Activated CD4-positive, alpha-beta T cell treated with anti-CD3 and anti-CD28 coated beads, Interleukin-2, amount 10 ng/mL, durations not matched to agents 24 days and 14 days (primary cell): ENCODE results near the gene SWSAP1. TPM values are rescaled to one million over a fixed set of nuclear protein-coding genes. Genes with fewer than 3 reads are reported as not detected.
"Not testable (repeated sequence)": the region's sequence is repeated elsewhere in the genome, so short reads cannot be mapped to it uniquely, and the experiment has no call there.

Experiments
- DNase-seq: peaks from one replicate; pipeline ENCODE4 v3.0.0; 2022
- H3K27ac Mint-ChIP-seq: one replicate; pipeline ENCODE4 v1.8.0; 2022; ENCODE audit warnings: mild to moderate bottlenecking, mixed read lengths
- H3K27me3 Mint-ChIP-seq: one replicate; pipeline ENCODE4 v1.8.0; 2022; ENCODE audit warnings: mixed read lengths
- H3K36me3 Mint-ChIP-seq: one replicate; pipeline ENCODE4 v1.8.0; 2022; ENCODE audit warnings: low read depth, mild to moderate bottlenecking, mixed read lengths
- H3K4me1 Mint-ChIP-seq: one replicate; pipeline ENCODE4 v1.8.0; 2021; ENCODE audit warnings: mixed read lengths
- H3K4me3 Mint-ChIP-seq: one replicate; pipeline ENCODE4 v1.8.0; 2022; ENCODE audit warnings: mild to moderate bottlenecking, moderate library complexity, mixed read lengths
- H3K9me3 Mint-ChIP-seq: one replicate; pipeline ENCODE4 v1.8.0; 2021; ENCODE audit warnings: mixed read lengths
- intact Hi-C: fragments of 100-400 bp; cut with micrococcal nuclease; formaldehyde crosslinking; loops from one replicate; pipeline ENCODE4 v1.15.1; 2023
- total RNA-seq: library from RNA; stranded (reverse); gene quantifications from 2 replicates; pipeline ENCODE4 v1.2.3, GENCODE V29; 2022

SWSAP1 gene, protein sequence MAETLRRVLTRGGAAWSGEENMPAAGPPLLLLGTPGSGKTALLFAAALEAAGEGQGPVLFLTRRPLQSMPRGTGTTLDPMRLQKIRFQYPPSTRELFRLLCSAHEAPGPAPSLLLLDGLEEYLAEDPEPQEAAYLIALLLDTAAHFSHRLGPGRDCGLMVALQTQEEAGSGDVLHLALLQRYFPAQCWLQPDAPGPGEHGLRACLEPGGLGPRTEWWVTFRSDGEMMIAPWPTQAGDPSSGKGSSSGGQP
- 2.3 and 2.6 TPM in 2 replicates for total RNA-seq

DNA sequence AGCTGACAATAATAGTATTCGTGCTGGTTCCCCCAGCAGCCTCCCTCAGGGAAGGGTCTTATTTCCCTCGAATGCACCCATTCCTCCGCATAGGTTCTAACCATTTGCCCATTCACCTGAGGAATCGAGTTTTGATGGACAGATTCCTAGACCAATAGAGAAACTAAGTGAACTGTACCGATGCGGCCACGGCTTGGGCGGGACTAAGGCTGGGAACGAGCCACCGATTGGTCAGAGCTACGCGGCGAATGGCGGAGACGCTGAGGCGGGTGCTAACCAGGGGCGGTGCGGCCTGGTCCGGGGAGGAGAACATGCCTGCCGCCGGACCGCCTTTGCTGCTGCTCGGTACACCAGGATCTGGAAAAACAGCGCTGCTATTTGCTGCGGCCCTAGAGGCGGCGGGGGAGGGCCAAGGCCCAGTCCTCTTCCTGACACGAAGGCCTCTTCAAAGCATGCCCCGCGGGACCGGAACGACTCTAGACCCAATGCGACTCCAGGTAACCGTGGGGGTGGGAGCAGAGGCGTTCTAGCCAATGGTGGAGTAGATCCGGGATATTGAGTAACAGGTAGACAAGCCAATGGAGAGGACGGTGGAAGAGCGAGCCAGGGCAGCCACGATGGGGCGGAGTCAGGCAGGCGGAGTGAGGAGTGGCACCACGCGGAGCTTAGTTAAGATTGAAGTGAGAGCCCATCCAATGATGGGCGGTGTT lies at the start of gene SWSAP1:
Gene SWSAP1 (plus strand): TSS at position 234 of the 710 bp plus-strand sequence. CDS start 15 bp downstream, at position 249.
- no peak within 1 kb of the TSS for H3K4me3 Mint-ChIP-seq
- H3K36me3 Mint-ChIP-seq: peaks cover 14% of the 10 kb centered on the region
- no peaks in the 10 kb centered on the region for H3K9me3 Mint-ChIP-seq
- H3K4me1 Mint-ChIP-seq: peaks cover 25% of the 10 kb centered on the region
- no peak within 1 kb of the TSS for H3K27ac Mint-ChIP-seq
- intact Hi-C loops: loop anchor here (1.0 to 2.0 kb wide), 3 partner anchors 28 to 130 kb away; partner anchors contain the start of genes CCDC159, ODAD3, PRKCSH and TMEM205
- peak; percentile 99 for DNase-seq
- no peaks in the 10 kb centered on the region for H3K27me3 Mint-ChIP-seq

GRCh38 chr19:11324748-11325389 lies 49.6 kb upstream of the SWSAP1 start:
- Mint-ChIP-seq H3K27me3 (no peaks in the 10 kb centered on the region), H3K9me3 (no peaks in the 10 kb centered on the region)
- intact Hi-C loops: no loop called here

DNA sequence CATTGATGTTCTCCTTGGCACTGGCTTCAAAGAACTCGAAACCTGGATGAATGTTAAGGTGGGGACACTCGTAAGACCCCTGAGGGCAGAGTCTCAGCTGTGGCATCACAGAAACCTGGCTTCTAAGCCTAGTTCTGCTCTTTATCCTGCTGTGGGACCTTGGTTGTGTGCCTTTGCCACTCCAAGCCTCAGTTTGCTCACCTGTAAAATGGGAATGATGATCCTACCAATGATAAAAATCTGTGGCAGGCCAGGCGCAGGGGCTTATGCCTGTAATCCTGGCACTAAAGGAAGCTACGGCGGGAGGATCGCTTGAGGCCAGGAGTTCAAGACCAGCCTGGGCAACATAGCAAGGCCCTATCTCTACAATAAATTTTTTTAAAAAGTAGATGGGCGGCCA lies 48.9 kb upstream of the SWSAP1 start:
- DNase-seq: no peak
- H3K9me3 Mint-ChIP-seq: no peaks in the 10 kb centered on the region
- H3K27me3 Mint-ChIP-seq: no peaks in the 10 kb centered on the region
- peak overlapping the region; percentile 34 for H3K27ac Mint-ChIP-seq
- intact Hi-C loops: no loop called here
- H3K4me3 Mint-ChIP-seq: no peak overlapping the region
- peaks cover 21% of the 10 kb centered on the region for H3K4me1 Mint-ChIP-seq
- peaks cover 4% of the 10 kb centered on the region for H3K36me3 Mint-ChIP-seq

More at GRCh38 chr19:11324748-11325389, 49.6 kb upstream of the SWSAP1 start:
- peaks cover 4% of the 10 kb centered on the region for H3K36me3 Mint-ChIP-seq
- no peak for DNase-seq
- peak overlapping the region; percentile 74 for H3K4me3 Mint-ChIP-seq
- H3K27ac Mint-ChIP-seq: peak overlapping the region; percentile 91
- peaks cover 21% of the 10 kb centered on the region for H3K4me1 Mint-ChIP-seq

- H3K27ac Mint-ChIP-seq: no peak overlapping the region
- no peaks in the 10 kb centered on the region for H3K4me1 Mint-ChIP-seq
These were observed 44.3 kb upstream of the SWSAP1 start for GRCh38 chr19:11330127-11330526.

GRCh38 chr19:11331502-11331901 lies 43.0 kb upstream of the SWSAP1 start:
- DNase-seq: no peak
- intact Hi-C loops: no loop called here
- Mint-ChIP-seq H3K36me3 (peaks cover 24% of the 10 kb centered on the region), H3K27me3 (no peaks in the 10 kb centered on the region), H3K27ac (no peak overlapping the region), H3K4me3 (no peak overlapping the region), H3K9me3 (no peaks in the 10 kb centered on the region), H3K4me1 (no peaks in the 10 kb centered on the region)

More at GRCh38 chr19:11330127-11330526, 44.3 kb upstream of the SWSAP1 start:
- Mint-ChIP-seq H3K27me3 (no peaks in the 10 kb centered on the region), H3K36me3 (peaks cover 13% of the 10 kb centered on the region), H3K9me3 (no peaks in the 10 kb centered on the region), H3K4me3 (no peak overlapping the region)
- intact Hi-C loops: no loop called here
- DNase-seq: no peak

- Mint-ChIP-seq H3K27me3 (no peaks in the 10 kb centered on the region), H3K27ac (no peak overlapping the region), H3K4me3 (no peak overlapping the region), H3K4me1 (peaks cover 5% of the 10 kb centered on the region), H3K9me3 (no peaks in the 10 kb centered on the region), H3K36me3 (peaks cover 23% of the 10 kb centered on the region)
- no peak for DNase-seq
- intact Hi-C loops: no loop called here
These were observed 41.6 kb upstream of the SWSAP1 start for GRCh38 chr19:11332822-11333221.

DNA sequence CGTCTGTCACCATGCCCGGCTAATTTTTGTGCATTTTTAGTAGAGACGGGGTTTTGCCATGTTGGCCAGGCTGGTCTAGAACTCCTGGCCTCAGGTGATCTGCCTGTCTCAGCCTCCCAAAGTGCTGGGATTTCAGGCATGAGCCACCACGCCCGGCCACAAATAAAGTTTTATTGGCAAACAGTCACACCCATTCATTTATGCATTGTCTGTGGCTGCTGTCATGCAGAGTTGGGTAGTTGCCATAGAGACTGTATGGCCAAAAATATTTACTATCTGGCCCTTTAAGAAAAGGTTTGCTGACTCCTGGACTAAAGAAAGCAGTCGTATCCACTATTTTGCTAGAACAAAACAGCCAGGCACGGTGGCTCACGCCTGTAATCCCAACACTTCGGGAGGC lies 40.6 kb upstream of the SWSAP1 start:
- intact Hi-C loops, H3K27me3 Mint-ChIP-seq, H3K9me3 Mint-ChIP-seq, H3K4me3 Mint-ChIP-seq, DNase-seq, H3K27ac Mint-ChIP-seq: not testable (repeated sequence)
- peaks cover 11% of the 10 kb centered on the region for H3K4me1 Mint-ChIP-seq
- H3K36me3 Mint-ChIP-seq: peaks cover 23% of the 10 kb centered on the region

DNA sequence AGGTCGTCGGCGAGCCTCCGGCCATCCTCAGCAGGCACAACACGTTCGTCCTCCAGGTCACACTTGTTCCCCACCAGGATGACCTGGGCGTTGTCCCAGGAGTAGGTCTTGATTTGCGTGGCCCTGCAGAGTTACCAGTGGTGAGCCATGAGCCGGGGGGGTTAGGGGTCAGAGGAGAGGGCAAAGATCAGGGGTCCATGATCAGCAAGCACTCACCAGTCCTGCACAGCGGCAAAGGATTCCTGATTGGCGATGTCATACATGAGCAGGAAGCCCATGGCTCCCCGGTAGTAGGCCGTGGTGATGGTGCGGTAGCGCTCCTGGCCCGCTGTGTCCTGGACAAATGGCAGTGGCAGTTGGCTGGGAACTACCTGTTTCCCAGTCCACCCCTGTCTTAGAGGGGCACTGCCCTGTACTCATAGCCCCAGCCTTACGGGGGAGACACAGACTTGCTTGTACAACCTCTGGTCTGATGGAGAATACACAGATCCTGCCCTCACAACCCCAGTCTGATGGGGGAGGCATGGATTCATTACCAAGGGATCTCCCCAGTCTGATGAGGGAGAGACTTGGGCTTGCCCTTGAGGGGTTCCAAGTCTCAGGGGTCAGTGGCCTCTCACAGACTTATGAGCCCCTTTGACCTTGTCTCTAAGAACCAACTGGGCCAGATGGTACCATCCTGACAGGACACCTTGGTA lies 38.9 kb upstream of the SWSAP1 start:
- peaks cover 23% of the 10 kb centered on the region for H3K36me3 Mint-ChIP-seq

DNA sequence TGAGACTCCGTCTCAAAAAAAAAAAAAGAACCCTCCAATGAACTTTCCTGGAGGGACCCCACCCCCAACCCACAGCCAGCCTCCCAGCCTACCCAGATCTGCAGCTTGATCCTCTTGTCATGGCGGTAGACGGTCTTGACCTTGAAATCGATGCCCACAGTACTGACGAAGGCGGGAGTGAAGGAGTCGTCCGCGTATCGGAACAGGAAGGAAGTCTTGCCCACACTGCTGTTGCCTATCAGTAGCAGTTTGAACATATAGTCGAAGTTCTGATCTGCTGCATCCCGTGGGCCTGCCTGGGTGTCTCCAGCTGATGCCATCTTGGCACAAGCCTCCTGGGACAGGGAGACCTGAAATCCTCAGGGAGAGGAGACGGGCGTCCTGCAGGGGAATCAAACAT lies 37.4 kb upstream of the SWSAP1 start:
- Mint-ChIP-seq H3K27ac (no peak overlapping the region), H3K4me1 (peaks cover 18% of the 10 kb centered on the region), H3K9me3 (no peaks in the 10 kb centered on the region), H3K36me3 (peaks cover 23% of the 10 kb centered on the region), H3K27me3 (no peaks in the 10 kb centered on the region), H3K4me3 (no peak overlapping the region)
- intact Hi-C loops: no loop called here
- no peak for DNase-seq

More for the DNA sequence above, 38.9 kb upstream of the SWSAP1 start:
- Mint-ChIP-seq H3K4me3 (no peak overlapping the region), H3K9me3 (no peaks in the 10 kb centered on the region), H3K27me3 (no peaks in the 10 kb centered on the region), H3K4me1 (peaks cover 18% of the 10 kb centered on the region), H3K27ac (no peak overlapping the region)
- intact Hi-C loops: no loop called here
- no peak for DNase-seq

GRCh38 chr19:11338121-11338520 lies 36.3 kb upstream of the SWSAP1 start:
- Mint-ChIP-seq H3K27me3 (no peaks in the 10 kb centered on the region), H3K4me3 (no peak overlapping the region), H3K9me3 (no peaks in the 10 kb centered on the region), H3K4me1 (peaks cover 18% of the 10 kb centered on the region), H3K36me3 (peaks cover 25% of the 10 kb centered on the region), H3K27ac (no peak overlapping the region)
- intact Hi-C loops: no loop called here
- no peak for DNase-seq

- intact Hi-C loops: no loop called here
- Mint-ChIP-seq H3K4me3 (peak overlapping the region; percentile 81), H3K36me3 (peaks cover 21% of the 10 kb centered on the region), H3K9me3 (no peaks in the 10 kb centered on the region), H3K4me1 (peaks cover 18% of the 10 kb centered on the region), H3K27me3 (no peaks in the 10 kb centered on the region), H3K27ac (no peak overlapping the region)
- DNase-seq: no peak
These were observed 35.8 kb upstream of the SWSAP1 start for GRCh38 chr19:11338569-11339253.

DNA sequence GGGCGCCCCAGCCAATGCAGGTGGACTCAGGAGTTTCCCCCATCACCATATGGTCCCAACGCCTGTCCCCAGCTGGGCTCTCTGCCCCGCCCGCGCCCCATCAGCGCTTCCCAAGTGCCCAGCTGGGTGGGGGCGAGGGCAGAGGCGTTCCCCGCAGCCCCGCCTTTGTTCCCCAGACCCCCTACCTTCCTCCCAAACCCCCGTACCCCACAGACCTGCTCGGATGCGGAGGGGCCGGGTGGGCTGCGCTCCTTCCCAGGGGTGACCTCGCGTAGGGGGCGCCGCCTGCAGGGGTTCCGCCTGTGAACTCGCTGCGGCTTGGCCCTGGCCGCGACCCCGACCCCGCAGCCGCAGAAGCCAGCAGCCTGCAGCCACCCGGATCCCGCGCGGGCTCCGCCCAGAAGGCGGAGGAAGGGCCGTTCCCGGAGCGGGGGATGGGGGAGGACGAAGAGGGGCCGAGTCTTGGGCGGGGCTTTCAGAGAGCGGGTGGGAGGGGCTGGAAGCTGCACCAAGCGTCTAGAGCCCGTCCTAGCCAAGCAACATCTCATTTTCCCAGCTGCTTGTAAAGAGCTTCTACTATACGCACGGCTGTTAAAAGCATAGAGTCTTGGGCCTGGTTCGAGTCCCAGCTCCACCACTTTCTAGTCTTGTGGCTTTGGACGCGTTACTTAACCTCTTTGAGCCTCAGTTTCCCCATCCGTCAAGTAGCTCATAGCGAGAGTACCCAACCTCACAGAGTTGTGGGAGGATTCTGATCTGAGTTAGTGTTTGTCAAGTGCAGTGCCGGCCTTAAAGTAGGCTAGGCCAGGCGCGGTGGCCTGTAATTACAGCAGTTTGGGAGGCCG lies 35.0 kb upstream of the SWSAP1 start, which contains the start of gene RAB3D:
Gene RAB3D (minus strand): TSS at position 404 of the 845 bp plus-strand sequence. CDS start 2,258 bp downstream, outside the sequence.
- peak within 1 kb of the TSS; percentile 81 for H3K4me3 Mint-ChIP-seq
- no peak within 1 kb of the TSS for H3K27ac Mint-ChIP-seq
- peaks cover 18% of the 10 kb centered on the region for H3K36me3 Mint-ChIP-seq
- no peaks in the 10 kb centered on the region for H3K27me3 Mint-ChIP-seq
- H3K4me1 Mint-ChIP-seq: peaks cover 20% of the 10 kb centered on the region
- no peaks in the 10 kb centered on the region for H3K9me3 Mint-ChIP-seq
- DNase-seq: peak; percentile 94
- intact Hi-C loops: no loop called here
